Measurements from ENCODE around the gene PRADC1. TPM values are rescaled to one million over a fixed set of nuclear protein-coding genes. Genes with fewer than 3 reads are reported as not detected.

PRADC1 gene
- total RNA-seq, 1 donor from 2014 or later, result 26.8 TPM

DNA sequence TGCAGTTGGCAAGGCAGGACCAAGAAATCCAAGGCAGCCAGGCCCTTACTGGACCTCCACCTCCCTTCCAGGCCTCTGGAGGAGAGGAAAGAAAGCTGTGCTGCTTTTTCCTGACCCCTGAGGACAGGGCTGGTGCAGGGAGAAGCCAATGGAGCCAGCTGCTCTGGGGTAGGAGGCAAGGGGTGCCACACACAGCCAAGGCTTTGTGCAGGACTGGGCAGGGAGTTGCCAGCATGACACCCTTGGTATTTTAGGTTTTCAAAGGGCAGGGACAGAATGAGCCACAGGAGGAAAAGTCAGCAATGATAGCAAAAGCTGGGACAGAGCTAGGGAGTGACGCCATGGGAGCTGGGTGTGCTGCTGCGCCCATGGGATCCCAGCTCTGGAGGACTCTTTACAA lies 24.0 kb upstream of the PRADC1 start:
- H3K27me3 Mint-ChIP-seq (ENCODE audit: unreplicated experiment), result peaks cover 6% of the 10 kb centered on the region
- no peak overlapping the region for H3K4me3 Mint-ChIP-seq (ENCODE audit: unreplicated experiment)
- H3K4me1 Mint-ChIP-seq (ENCODE audit: low read depth, unreplicated experiment), result peaks cover 3% of the 10 kb centered on the region
- H3K27ac Mint-ChIP-seq (ENCODE audit: unreplicated experiment), result no peak overlapping the region
- H3K9me3 Mint-ChIP-seq (ENCODE audit: unreplicated experiment), result peaks cover 3% of the 10 kb centered on the region
- DNase-seq, result no peak
- no peaks in the 10 kb centered on the region for H3K36me3 Mint-ChIP-seq (ENCODE audit: unreplicated experiment)
- TF ChIP-seq, protein P1, sequence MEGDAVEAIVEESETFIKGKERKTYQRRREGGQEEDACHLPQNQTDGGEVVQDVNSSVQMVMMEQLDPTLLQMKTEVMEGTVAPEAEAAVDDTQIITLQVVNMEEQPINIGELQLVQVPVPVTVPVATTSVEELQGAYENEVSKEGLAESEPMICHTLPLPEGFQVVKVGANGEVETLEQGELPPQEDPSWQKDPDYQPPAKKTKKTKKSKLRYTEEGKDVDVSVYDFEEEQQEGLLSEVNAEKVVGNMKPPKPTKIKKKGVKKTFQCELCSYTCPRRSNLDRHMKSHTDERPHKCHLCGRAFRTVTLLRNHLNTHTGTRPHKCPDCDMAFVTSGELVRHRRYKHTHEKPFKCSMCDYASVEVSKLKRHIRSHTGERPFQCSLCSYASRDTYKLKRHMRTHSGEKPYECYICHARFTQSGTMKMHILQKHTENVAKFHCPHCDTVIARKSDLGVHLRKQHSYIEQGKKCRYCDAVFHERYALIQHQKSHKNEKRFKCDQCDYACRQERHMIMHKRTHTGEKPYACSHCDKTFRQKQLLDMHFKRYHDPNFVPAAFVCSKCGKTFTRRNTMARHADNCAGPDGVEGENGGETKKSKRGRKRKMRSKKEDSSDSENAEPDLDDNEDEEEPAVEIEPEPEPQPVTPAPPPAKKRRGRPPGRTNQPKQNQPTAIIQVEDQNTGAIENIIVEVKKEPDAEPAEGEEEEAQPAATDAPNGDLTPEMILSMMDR (IDR thresholded peaks at IDR 0.05; ENCODE audit: partially characterized antibody, unreplicated experiment), result no peak

DNA sequence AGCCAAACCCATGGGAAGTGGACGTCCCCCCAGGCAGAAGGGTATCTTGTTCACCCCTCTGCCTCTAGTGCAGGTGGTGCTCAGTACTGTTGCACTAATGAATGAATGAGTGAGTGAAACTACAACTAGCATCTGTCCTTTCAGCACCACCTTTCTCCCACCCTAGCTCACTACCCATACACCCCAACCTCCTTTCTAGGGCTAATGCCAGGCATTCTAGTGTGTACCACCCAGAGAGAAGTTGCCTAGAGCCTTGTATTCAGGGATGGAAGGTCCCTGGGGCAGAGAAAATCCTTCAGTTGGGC lies 23.5 kb upstream of the PRADC1 start:
- no peak for DNase-seq
- H3K4me1 Mint-ChIP-seq (ENCODE audit: low read depth, unreplicated experiment), result peaks cover 3% of the 10 kb centered on the region
- no peak overlapping the region for H3K4me3 Mint-ChIP-seq (ENCODE audit: unreplicated experiment)
- peaks cover 4% of the 10 kb centered on the region for H3K27me3 Mint-ChIP-seq (ENCODE audit: unreplicated experiment)
- H3K9me3 Mint-ChIP-seq (ENCODE audit: unreplicated experiment), result peaks cover 3% of the 10 kb centered on the region
- TF ChIP-seq, protein P1 (IDR thresholded peaks at IDR 0.05; ENCODE audit: partially characterized antibody, unreplicated experiment), result no peak
- no peak overlapping the region for H3K27ac Mint-ChIP-seq (ENCODE audit: unreplicated experiment)
- H3K36me3 Mint-ChIP-seq (ENCODE audit: unreplicated experiment), result no peaks in the 10 kb centered on the region

DNA sequence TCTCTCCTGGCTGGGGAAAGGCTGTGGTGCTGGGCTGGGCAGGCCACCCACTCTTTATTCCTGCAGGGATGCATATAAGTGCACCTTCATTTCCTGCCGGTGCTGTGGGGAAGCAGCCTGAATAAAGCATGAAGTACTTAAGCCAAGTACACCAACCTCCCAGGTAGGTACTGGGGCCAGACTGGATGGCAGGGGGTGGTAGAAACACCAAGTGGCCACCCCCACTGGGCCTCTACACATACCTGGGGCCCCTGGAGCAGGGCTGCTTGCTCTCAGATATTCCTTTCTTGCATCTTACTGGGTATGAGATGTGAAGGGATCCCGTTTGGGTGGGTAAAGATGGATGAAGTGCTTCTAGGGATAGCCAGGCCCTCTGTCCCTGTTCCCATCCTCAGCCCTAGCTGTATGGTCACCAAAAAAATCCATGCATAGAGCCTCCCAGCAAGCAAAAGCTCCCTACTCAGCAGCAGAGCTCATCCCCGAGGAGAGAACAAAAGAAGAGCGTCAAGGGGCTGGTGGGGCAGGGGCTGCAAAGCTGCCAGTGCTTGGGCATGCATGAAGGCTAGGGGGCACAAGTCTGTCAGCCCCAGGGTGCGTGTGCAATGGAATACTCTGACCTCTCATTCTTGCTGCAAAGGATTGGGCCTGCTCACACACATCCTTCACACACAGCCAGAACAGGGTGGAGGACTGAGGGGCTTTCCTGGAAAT lies 23.0 kb upstream of the PRADC1 start:
- Mint-ChIP-seq H3K27me3 (ENCODE audit: unreplicated experiment) (peaks cover 3% of the 10 kb centered on the region), H3K4me1 (ENCODE audit: low read depth, unreplicated experiment) (peaks cover 3% of the 10 kb centered on the region), H3K27ac (ENCODE audit: unreplicated experiment) (no peak overlapping the region), H3K9me3 (ENCODE audit: unreplicated experiment) (peaks cover 3% of the 10 kb centered on the region), H3K4me3 (ENCODE audit: unreplicated experiment) (no peak overlapping the region), H3K36me3 (ENCODE audit: unreplicated experiment) (no peaks in the 10 kb centered on the region)
- TF ChIP-seq, protein P1 (IDR thresholded peaks at IDR 0.05; ENCODE audit: partially characterized antibody, unreplicated experiment), result no peak
- DNase-seq, result no peak

DNA sequence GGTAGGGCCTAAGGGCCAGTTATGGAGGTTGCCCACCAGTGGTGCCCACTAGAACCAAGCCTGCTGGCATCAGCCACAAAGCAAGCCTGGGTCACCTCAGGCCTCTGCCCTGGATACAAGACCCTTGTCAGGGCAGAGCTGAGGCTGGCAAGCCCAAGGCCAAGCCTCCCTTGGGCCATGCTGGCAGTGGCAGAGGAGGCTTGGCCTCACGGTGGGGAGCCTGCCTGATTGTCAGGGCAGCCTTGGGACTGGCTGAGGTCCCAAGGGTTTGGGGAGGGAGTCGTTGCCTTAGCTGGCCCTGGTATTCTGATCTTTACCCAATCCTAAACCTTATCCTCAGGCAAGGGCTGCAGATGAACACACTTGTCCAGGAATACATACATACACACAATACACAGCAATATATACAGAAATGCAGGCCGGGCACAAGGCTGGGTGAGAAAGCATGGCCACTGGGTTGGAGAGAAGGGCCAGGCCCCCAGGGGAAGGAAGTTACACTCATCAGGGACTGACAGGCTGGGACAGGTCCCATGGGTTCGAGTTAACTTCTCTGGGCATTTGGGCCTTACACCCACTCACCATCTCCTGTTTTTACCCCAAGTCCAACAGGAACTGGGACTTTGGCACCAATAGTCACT lies 22.1 kb upstream of the PRADC1 start:
- Mint-ChIP-seq H3K4me1 (ENCODE audit: low read depth, unreplicated experiment) (peaks cover 3% of the 10 kb centered on the region), H3K9me3 (ENCODE audit: unreplicated experiment) (peaks cover 3% of the 10 kb centered on the region), H3K27ac (ENCODE audit: unreplicated experiment) (no peak overlapping the region), H3K4me3 (ENCODE audit: unreplicated experiment) (no peak overlapping the region), H3K36me3 (ENCODE audit: unreplicated experiment) (no peaks in the 10 kb centered on the region), H3K27me3 (ENCODE audit: unreplicated experiment) (peaks cover 3% of the 10 kb centered on the region)
- no peak for DNase-seq
- TF ChIP-seq, protein P1 (IDR thresholded peaks at IDR 0.05; ENCODE audit: partially characterized antibody, unreplicated experiment), result no peak

DNA sequence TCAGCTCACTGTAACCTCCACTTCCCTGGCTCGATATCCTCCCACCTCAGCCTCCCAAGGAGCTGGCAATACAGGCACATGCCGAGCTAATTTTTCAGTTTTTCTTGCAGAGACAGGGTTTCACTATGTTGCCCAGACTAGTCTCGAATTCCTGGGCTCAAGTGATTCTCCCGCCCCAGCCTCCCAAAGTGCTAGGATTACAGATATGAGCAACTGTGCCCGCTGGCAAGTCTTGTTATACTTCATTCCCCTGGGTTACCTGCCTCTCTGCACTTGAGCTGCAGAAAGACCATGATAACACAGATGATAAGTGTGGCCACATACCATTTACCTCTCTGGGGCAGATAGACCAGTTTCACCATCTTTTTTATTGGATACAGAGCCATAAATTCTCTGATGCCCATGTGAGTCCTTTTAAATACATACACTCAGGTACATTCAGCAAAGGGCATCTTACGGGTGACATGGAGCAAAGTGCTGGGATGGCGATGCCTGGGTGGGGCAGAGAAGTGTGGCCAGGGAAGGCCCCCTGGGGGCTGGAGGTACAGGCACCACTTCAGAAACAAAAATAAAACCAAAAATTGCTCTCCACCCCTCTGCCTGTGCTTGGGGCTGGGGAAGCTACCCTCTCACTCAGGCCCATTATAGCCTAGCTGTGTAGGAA lies 21.4 kb upstream of the PRADC1 start:
- Mint-ChIP-seq H3K36me3 (ENCODE audit: unreplicated experiment) (no peaks in the 10 kb centered on the region), H3K27me3 (ENCODE audit: unreplicated experiment) (peaks cover under 1% of the 10 kb centered on the region), H3K4me3 (ENCODE audit: unreplicated experiment) (no peak overlapping the region), H3K4me1 (ENCODE audit: low read depth, unreplicated experiment) (peaks cover 3% of the 10 kb centered on the region), H3K27ac (ENCODE audit: unreplicated experiment) (no peak overlapping the region), H3K9me3 (ENCODE audit: unreplicated experiment) (peaks cover 3% of the 10 kb centered on the region)
- DNase-seq, result no peak
- TF ChIP-seq, protein P1 (IDR thresholded peaks at IDR 0.05; ENCODE audit: partially characterized antibody, unreplicated experiment), result no peak
